Psoas muscle (tissue), 8 donors: ENCODE results near the gene DHH. TPM values are rescaled to one million over a fixed set of nuclear protein-coding genes. Genes with fewer than 3 reads are reported as not detected.

ENCODE experiments used
- ATAC-seq, 4 donors: fragments of 200-7000 bp; cut with Tn5 transposase; one replicate each; pipeline ENCODE4 v1.9.1; 2020; ENCODE audit warnings: moderate library complexity in 3 of 4, mild to moderate bottlenecking in 2 of 4
- DNase-seq, 2 donors: peaks; one replicate each; pipeline ENCODE4 v3.0.0-alpha.2; 2020
- H3K27ac ChIP-seq: fragments of 200-600 bp; one replicate; pipeline ENCODE4 v1.8.0; 2022
- H3K27me3 ChIP-seq, 3 donors: fragments of 200-600 bp in 1 of 3; one replicate each; pipeline versions ENCODE4 v1.6.1 to v1.8.0; 2013 to 2022; ENCODE audit warnings: low read length in 2 of 3, mild to moderate bottlenecking in 2 of 3, moderate library complexity in 1 of 3; ENCODE audit not compliant: insufficient read depth in 3 of 3
- H3K36me3 ChIP-seq, 2 donors: fragments of 200-600 bp in 1 of 2; one replicate each; pipeline versions ENCODE4 v1.6.1 to v1.8.0; 2013 to 2022; ENCODE audit warnings: low read depth in 1 of 2, mild to moderate bottlenecking in 1 of 2, moderate library complexity in 1 of 2; ENCODE audit not compliant: insufficient read depth in 1 of 2
- H3K4me1 ChIP-seq: fragments of 200-600 bp; one replicate; pipeline ENCODE4 v1.8.0; 2022
- H3K4me3 ChIP-seq: fragments of 200-600 bp; one replicate; pipeline ENCODE4 v1.8.0; 2022; ENCODE audit warnings: mild to moderate bottlenecking
- H3K9me3 ChIP-seq: fragments of 200-600 bp; one replicate; pipeline ENCODE4 v1.8.0; 2022
- CTCF ChIP-seq: fragments of 200-600 bp; IDR thresholded peaks from one replicate; pipeline ENCODE4 v1.8.0; 2022; ENCODE audit warnings: antibody characterized with exemption
- WGBS, 3 donors: extraction: QIAGEN DNeasy Blood & Tissue Kit; methylation state at CpG; one replicate each; pipeline versions ENCODE4 v1.1.6 to v1.1.7; 2013; 5-methylcytosine and 5-hydroxymethylcytosine counted together
- intact Hi-C, 2 donors: fragments of 100-400 bp; cut with DNase I; formaldehyde crosslinking; loops; one replicate each; pipeline versions ENCODE4 v1.11.0 to v1.14.2; 2022
- polyA plus RNA-seq, 3 donors: library from polyadenylated mRNA; stranded (reverse); fragments of 200-250 nt; gene quantifications; one replicate each; pipeline ENCODE4 v1.2.3, GENCODE V29; 2013
- total RNA-seq, 4 donors: library from RNA; stranded (reverse); fragmentation: NEBNext Ultra II Directional in 2 of 4; extraction: Animal tissue kit (Norgen Biotek cat#: 25700) in 2 of 4; gene quantifications; one replicate each; pipeline versions ENCODE4 v1.2.1 to v1.2.4, GENCODE V29; 2021 to 2023
- donor health status: healthy with polysubstance abuse.
- donor health status: DM: no; HTN: no; CAD: no; lungs with moderate emphysema.
- donor health status: Bipolar disorder and iron deficiency.
- donor health status: healthy.
- donor health status: DM: yes; HTN: yes; CAD: no.
- donor health status: DM: no; HTN: no; CAD: no.
- donor health status: DM: no; HTN: no; CAD: no.
- donor health status: DM: yes; HTN: yes; CAD: no.

Gene DHH
- total and polyA plus RNA-seq, 7 donors: 0.07 to 0.43 (median 0.17) TPM

- 91 to 96% (median 91%) methylated on average over 14 of the region's 14 CpGs for whole genome bisulfite sequencing, 3 donors
- no peak overlapping the region for H3K27ac ChIP-seq
- no peaks in the 10 kb centered on the region for H3K4me1 ChIP-seq
- H3K9me3 ChIP-seq: no peaks in the 10 kb centered on the region
- intact Hi-C loops: no loop called here
- H3K4me3 ChIP-seq: no peak overlapping the region
- H3K36me3 ChIP-seq: peaks cover 15 to 98% of the 10 kb centered on the region in 2 donors
- no peak for TF ChIP-seq CTCF
- DNase-seq (no peak), ATAC-seq (no peak)
- no peaks in the 10 kb centered on the region for H3K27me3 ChIP-seq
Measured at GRCh38 chr12:49040364-49040855, 54.2 kb downstream of the DHH start.

GRCh38 chr12:49039421-49040363, 54.9 kb downstream of the DHH start:
- peak in 1 of 2 donors; percentile 47 for DNase-seq
- TF ChIP-seq CTCF: no peak
- H3K27ac ChIP-seq: no peak overlapping the region
- peaks cover 12 to 98% of the 10 kb centered on the region in 2 donors for H3K36me3 ChIP-seq
- intact Hi-C loops: no loop called here
- H3K4me1 ChIP-seq: no peaks in the 10 kb centered on the region
- H3K9me3 ChIP-seq: no peaks in the 10 kb centered on the region
- ATAC-seq: no peak
- no peaks in the 10 kb centered on the region for H3K27me3 ChIP-seq
- no peak overlapping the region for H3K4me3 ChIP-seq
- 85 to 90% (median 86%) methylated on average over 29 to 30 of the region's 30 CpGs for WGBS, 3 donors

GRCh38 chr12:49038291-49038955, 56.2 kb downstream of the DHH start:
- 82 to 93% (median 85%) methylated on average over 19 to 20 of the region's 20 CpGs for WGBS, 3 donors
- intact Hi-C loops: no loop called here
- no peak overlapping the region for H3K27ac ChIP-seq
- ATAC-seq (no peak), DNase-seq (no peak)
- no peaks in the 10 kb centered on the region for H3K27me3 ChIP-seq
- H3K36me3 ChIP-seq: peaks cover 11 to 98% of the 10 kb centered on the region in 2 donors
- H3K9me3 ChIP-seq: no peaks in the 10 kb centered on the region
- H3K4me1 ChIP-seq: no peaks in the 10 kb centered on the region
- H3K4me3 ChIP-seq: no peak overlapping the region
- no peak for TF ChIP-seq CTCF

- ATAC-seq: no peak
- DNase-seq: no peak
- no peaks in the 10 kb centered on the region for H3K27me3 ChIP-seq
- H3K4me3 ChIP-seq: no peak overlapping the region
- TF ChIP-seq CTCF: no peak
- H3K36me3 ChIP-seq: peaks cover 9 to 98% of the 10 kb centered on the region in 2 donors
- H3K4me1 ChIP-seq: no peaks in the 10 kb centered on the region
- no peaks in the 10 kb centered on the region for H3K9me3 ChIP-seq
- H3K27ac ChIP-seq: no peak overlapping the region
- 83 to 91% (median 84%) methylated on average over 7 of the region's 7 CpGs for WGBS, 3 donors
- intact Hi-C loops: no loop called here
Measured at GRCh38 chr12:49037947-49038237, 56.7 kb downstream of the DHH start.
